Activated T-cell treated with anti-CD3 and anti-CD28 coated beads for 48 hours (primary cell): ENCODE results near the gene CAV1.
A peak's percentile ranks its signal among the peaks of the same experiment; 100 is the strongest.

Experiments used
- DNase-seq: peaks from one replicate; pipeline ENCODE4 v3.0.0-alpha.2; 2020; ENCODE audit warnings: low read depth

CAV1 gene

DNA sequence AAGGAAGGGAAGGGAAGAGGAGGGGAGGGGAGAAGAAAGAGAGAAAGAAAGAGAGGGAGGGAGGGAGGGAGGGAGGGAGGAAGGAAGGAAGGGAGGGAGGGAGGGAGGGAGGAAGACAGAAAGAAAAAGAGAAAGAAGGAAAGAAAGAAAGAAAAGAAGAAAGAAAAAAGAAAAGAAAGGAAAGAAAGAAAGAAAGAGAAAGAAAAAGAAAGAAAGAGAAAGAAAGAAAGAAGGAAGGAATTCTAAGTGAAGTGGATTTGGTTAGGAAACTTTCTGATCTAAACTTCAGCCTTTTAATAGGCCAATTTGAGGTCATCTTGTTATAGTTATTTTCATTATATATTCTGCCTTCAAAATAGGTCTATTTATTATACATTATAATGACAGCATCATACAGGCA, 21.0 kb upstream of the CAV1 start:
- no peak for DNase-seq

DNA sequence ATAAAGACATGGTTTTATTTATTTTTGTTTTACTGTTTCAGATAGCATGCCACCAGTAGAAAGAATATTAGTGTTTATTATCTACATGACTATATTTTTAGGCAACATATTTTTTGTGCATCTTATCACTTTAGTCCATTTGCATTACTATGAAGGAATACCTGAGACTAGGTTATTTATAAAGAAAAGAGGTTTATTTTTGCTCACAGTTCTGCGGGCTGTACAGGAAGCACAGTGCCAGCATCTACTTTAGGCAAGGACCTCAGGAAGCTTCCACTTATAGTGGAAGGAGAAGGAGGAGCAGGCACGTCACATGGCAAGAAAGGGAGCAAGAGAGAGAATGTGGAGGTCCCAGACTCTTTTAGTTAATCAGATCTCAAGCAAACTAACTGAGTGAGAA, 19.6 kb upstream of the CAV1 start:
- DNase-seq: no peak

GRCh38 chr7:116505823-116506222, 19.0 kb upstream of the CAV1 start:
- DNase-seq: no peak

GRCh38 chr7:116509982-116510579, 14.8 kb upstream of the CAV1 start:
- DNase-seq: no peak

DNA sequence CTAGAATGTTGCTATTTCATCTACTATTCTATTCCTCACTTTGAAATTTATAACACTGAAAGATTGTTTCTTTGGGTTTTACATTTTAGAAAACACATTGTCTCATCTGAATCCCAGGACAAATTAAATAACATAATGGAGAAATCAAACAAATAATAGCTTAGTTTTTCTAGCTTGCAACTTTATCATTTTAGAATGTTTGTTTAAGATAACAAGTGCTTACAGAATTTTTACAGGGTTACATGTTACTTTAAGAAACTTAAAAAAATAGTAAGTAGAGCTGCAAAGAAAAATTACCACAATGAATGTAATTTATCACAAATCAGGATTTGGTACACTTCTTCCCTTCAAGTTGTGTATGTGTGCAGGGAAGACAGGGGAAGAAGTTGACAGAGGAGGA, 14.0 kb upstream of the CAV1 start:
- DNase-seq: no peak

DNA sequence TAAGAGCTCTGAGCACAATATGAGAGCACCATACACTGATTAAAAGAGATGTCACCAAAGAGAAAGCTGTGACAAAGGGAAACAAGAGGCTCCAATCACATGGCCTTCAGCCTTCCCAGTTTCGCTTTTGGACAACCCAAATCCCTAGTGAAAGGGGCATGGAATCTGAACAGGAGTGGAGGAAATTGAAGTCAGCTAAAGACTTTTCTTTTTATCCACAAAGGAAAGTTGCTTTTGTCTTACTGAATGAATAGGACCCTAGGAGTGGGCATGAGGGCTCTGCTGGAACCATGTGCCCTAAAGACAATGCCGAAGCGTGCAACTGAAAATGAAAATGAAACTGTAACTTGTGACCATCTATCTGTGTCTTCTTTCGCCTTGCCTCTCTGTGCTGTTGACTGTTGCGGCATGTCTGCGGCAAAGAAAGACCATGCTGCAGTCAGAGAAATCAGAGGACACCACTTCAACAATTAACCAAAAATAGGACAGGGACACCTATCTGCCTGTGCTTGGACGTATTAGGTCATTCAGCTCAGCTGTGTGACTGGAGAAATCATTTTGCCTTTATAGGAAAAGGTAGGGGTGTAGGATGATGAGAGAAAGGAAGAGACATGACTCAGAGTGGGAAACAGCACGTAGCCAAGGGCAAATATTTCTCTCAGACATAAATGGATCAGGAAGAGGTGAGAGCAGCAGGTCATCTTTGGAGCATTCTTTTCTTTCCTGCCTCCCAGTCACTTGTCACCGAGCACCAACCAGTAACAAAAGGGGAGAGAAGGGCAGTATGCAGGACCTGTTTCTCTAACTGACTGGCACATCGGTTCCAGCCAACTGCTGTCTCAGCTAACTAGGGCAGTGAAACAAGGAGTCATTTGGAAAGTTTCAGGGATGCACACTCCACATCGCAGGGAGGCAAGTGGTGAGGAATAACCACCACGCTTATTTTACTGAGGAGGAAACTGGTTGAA, 13.0 kb upstream of the CAV1 start:
- DNase-seq: no peak

DNA sequence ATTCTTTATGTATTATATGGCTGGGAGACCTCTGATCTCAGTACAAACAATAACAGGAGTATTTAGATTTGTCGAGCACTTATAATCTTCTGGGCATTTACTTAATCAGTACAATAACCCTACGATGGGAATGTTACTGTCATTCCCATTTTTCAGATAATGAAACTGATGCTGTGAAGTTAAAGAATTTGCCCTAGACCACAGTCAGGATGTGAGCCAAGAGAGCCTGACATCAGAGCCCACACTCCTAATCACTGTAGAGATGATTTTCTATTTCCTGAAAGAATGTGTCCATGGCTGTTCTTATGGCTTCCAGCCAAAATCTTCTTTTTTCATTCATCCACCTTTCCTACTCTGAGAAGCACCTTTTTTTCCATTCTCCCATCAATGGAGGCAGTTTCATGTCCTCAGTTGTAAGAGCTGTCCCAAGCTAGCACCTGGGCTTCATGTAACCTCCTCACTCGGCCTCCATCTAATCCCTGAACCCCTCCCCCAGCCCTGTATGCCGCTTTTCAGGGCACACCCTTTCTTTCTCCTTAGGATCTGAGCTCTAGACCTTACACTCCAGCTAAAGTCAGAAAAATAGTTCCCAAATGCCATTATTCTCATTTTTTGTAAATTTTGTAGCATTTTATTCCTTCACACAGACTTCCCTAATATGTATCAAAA, 12.2 kb upstream of the CAV1 start:
- DNase-seq: no peak

DNA sequence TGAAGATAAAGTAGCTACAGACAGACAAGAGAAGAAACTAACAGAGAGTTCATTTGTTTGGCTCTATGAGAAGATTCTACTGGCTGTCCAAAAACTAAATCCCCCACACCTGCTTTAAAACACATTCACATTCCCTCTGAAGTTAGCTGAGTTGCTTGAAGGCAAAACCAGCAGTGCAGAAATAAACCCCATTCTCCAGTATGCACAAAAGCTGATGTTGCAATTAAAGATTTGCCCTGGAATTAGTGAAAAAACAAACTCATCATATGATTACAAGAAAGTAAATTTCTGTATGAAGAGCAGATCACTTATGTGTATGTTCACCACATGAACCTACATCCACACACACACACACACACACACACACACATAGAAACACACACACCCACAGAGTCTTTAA, 9.3 kb upstream of the CAV1 start:
- no peak for DNase-seq

DNA sequence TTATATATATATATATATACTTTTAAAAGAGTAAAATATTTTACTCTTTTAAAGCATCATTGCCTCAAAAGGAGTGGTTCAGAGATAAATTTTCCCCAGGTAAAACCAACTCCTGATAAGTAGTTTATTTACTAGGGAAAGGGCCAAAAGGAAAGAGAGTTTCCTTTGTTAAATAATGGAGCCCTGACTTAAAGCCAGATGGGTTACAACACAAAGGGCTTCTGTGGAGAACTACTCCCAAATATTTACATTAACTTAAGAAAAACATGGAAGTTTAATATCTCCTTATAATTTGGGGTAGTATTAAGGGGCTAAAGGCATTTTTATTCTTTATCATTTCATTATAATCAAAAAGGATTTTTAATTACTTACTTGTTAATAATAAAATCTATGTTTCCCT, 8.5 kb upstream of the CAV1 start:
- DNase-seq: no peak

DNA sequence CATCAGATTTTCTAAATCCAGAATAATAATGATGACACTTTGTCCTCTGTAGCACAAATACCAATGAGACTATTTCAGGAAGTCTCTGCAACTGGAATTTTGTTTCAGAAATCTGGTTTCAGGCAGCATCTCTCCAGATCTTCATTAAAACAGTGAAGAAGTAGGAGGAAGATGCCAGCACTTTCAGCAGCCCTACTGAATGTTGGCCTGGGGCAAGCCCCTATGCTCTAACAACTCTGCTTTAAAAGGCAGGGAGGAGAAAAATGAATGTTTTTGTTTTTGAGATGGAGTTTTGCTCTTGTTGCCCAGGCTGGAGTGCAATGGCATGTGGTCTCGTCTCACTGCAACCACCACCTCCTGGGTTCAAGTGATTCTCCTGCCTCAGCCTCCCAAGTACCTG, 7.2 kb upstream of the CAV1 start:
- DNase-seq: no peak

- no peak for DNase-seq
These were observed 5.9 kb upstream of the CAV1 start for GRCh38 chr7:116518961-116519360.

DNA sequence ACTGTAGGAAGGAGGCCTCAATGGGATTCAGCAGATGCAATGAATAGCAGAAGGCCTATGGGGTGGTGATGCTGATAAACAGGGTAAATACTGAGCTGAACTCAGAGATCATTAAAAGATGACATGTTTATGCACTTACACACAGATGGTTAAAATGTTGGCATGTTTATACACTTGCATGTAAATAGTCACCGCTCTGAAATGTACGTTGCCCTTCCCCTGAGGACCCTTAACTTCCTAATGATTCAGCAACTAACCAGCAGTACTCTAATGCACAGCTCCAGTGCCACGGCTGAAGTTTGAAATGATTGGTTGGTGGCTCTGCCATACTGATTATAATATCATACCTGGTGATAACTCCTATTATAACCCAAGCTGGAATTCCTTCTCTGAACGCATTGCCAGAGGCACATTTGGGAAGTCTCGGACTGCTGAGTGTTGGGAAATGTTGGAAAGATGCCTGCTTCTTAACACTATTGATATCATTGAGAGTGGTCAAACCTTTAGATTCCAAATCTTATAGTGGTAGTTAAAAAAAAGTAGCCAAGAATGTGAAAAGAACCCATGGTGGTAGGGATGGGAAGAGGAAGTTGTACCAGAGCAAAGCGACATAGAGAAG, 3.7 kb upstream of the CAV1 start:
- DNase-seq: no peak

- DNase-seq: no peak
These were observed 2.6 kb upstream of the CAV1 start for GRCh38 chr7:116522247-116522646.

DNA sequence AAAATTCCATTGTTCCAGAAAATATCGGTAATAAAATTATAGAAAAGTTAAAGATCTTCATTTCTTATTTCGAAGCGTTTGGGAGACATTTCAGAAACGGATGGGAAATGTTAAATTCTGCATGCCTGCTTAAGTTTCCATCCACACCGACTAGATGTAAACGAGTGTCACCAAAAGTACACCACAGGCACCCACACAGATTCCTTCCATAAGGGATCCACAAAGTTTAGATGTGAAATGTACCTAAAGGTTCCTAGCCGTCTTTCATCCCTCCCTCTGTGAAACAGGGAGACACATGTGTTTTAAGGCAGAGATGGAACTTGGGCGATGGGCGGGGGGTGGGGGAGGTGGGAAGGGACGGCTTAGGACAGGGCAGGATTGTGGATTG, 621 bp upstream of the CAV1 start:
- DNase-seq: no peak

DNA sequence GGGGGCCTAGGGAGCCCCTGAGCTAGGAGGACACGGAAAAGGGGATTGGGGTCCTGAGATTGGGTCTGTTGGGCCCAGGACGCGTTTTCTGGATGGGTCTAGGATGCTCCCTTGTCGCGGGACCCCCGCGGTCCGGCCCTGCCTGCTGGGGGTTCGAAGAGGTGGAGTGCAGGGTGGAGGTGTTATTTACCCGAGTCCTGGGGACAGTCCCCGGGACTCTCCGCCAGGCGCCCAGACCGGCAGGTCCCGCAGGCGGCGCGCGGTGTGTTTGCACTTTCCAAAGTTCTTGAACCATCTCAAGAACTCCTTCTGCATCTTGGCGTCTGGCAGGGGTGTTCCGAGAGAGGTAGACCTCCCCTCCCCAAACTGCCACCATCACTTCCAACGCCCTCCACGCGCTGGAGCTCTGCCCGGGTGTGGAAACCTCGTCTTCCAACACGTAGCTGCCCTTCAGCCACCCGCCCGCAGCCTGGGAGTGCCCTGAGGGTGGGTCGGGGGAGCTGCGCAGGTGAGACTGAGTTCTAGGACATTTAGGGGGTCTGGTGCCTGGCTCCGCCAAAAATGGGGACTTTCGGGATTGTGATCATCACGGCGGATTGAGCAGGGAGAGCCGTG, 569 bp downstream of the CAV1 start:
- DNase-seq: peak; percentile 25

GRCh38 chr7:116525913-116526861, 1.4 kb downstream of the CAV1 start:
- peak; percentile 47 for DNase-seq

- DNase-seq: no peak
These were observed 2.1 kb downstream of the CAV1 start for GRCh38 chr7:116526897-116527296.

- DNase-seq: no peak
These were observed 2.7 kb downstream of the CAV1 start for GRCh38 chr7:116527521-116527920.

DNA sequence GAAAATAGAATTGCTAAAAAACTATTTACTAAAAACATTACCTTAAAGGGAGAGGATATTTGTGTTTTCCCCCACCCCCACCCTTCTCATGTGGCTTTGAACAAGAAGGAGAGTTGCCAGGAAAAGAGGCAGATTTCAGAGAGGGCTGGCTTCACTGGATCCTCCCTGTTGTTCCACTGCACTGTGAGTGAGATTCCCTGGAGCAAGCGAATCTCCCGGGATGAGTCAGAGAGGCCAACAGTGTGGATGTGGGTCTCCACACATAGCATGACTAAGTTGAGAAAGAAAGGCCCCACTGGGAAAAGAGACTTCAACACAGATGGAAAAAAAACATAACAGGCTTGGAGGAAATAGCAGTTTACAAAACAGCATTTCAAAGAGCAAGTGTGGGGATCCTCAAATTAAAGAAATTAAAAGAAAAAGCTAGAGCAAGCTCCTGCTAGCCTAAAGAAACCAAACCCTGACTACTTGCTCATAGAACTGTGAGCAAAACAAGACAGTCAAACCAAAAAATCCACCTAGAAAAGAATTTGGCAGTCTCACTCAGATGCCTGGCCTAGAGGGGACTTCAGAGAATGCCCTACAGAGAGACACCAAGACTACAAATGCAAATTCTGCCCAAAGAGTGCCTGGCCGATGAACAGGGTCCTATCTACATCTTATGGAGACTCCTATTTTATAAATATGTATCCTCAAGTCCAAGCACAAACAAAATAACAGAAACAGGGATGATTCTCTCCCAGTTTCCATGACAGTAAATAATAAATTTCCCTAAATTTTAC, 3.4 kb downstream of the CAV1 start:
- no peak for DNase-seq

GRCh38 chr7:116529250-116529649, 4.4 kb downstream of the CAV1 start:
- DNase-seq: no peak
